ENCODE data around the gene CEP250.
"Not testable (repeated sequence)": the region's sequence is repeated elsewhere in the genome, so short reads cannot be mapped to it uniquely, and the experiment has no call there.

The CEP250 gene

DNA sequence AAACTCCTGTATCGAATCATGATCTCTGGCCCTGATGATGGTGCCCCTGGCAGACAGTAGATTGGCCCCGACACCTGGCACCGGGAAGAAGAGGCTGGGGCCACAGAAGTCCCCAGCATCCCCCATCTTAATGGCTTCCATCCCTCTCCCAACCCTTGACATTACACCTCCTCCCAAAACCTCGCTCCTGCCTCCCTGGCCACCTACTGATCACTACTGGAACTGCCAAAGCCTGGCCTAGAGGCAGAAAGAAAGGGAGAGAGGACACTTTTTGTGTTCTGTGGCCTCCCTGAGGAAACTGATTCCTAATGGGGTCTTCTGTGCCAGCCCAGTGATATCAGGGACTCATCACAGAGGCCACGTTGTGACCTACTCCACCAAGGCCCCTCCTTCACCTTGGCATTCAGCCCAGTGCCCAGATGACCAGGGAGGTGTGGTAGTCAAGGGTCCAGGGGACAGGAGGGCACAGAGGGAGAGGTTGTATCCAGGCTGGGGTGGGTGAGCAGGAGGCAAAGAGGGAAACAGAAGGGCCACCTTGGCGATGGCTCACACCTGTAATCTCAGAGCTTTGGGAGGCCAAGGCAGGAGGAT lies 68.0 kb downstream of the CEP250 start:
- DNase-seq (ENCODE audit: low read depth in 3 of 3), result peak in 1 of 3 experiments; percentile 24

DNA sequence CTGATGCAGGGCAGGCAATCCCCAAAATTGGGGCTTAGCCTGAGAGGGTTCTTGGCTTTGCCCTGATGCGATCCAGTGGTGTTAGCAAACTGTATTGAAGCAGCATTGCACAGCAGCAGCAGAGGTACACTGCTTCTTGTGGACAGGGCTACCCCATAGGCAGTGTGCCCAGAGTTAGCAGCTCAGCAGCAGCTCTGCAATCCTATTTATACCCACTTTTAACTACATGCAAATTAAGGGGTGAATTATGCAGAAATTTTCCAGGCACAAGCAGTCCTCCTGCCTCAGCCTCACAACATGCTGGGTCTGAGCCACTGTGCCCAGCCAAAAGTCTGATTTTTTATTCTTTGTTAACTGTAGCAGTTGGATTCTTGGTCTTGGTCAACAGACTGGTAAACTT lies 70.2 kb downstream of the CEP250 start:
- no peak for DNase-seq (ENCODE audit: low read depth in 3 of 3)

DNA sequence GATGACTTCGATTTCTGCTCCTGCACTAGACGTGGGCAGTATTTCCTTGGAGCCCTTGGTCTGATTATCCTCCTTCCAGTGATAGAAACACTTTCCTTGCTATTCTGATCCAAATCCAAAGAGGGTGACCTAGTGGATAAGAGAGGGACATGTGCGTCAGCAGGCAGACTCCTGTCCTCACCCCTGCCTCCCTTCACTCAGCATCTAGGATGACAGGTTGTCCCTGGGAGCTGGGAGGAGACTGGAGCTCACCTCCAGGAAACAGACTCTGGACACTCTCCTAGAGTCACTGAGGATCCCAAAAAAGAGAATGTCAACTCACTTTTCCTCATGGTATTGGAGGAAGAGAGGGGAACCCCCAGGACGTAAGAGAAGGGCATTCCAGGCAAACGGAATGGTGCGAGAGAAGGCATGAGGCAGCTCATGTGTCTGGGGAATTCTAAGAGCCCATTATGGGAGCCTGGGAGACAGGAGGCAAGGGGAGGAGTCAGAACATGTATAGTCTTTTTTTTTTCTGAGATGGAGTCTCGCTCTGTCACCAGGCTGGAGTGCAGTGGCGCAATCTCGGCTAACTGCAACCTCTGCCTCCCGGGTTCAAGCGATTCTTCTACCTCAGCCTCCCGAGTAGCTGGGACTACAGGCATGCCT lies 71.8 kb downstream of the CEP250 start:
- DNase-seq (ENCODE audit: low read depth in 3 of 3), result no peak

DNA sequence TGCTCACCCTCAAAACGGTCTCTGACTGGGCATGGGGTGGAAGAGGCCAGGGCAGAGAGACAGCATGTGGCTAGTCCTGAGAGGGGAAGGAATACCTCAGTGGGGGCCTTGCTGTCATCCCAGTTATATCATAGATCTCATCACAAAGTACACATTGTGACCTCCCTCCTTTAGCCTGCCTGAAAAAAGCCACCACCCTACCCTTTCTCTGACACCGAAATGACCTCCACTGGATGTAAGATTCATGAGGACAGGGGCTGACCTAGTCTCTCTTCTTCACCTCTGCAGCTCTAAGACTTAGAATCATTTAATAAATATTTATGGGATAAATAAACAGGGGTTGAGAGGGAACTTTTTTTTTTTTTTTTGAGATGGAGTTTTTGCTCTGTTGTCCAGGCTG lies 74.2 kb downstream of the CEP250 start, which contains the start of gene C20orf173:
C20orf173 (minus strand) TSS at position 101 of the 400 bp plus-strand sequence. CDS start 279 bp downstream, outside the sequence.
- no peak for DNase-seq (ENCODE audit: low read depth in 3 of 3)

DNA sequence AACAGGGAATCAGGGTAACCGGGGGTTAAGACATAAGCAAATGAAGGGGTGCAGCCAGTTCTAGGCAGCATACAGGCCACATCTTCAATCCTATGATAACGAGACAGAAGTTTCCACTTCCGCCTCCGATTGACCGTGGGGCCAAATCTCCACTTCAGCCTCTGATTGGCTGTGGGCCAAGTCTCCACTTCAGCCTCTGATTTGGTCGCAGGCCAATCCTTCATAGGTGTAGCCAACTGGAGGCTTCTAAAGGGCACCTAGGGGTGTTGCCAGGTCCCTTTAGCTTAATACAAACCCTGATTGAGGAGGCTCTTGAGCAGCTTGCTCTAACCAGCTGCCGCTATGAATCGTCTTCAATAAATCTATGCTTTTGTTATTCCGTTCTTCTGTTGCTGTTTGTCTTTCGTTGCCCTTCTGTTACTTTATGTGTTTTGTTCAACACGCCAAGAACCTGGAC lies 84.4 kb downstream of the CEP250 start:
- peak in 1 of 3 experiments; percentile 9 for DNase-seq (ENCODE audit: low read depth in 3 of 3)

GRCh38 chr20:35541118-35541782 lies 85.9 kb downstream of the CEP250 start:
- no peak for DNase-seq (ENCODE audit: low read depth in 3 of 3)

GRCh38 chr20:35541783-35542662 lies 86.6 kb downstream of the CEP250 start, which contains the start of gene ERGIC3:
Gene ERGIC3, plus strand, starts transcription at chr20:35542078. Its CDS starts 20 bp downstream, at chr20:35542098.
- DNase-seq (ENCODE audit: low read depth in 3 of 3), result peak; percentile 95 to 98 (median 96)

DNA sequence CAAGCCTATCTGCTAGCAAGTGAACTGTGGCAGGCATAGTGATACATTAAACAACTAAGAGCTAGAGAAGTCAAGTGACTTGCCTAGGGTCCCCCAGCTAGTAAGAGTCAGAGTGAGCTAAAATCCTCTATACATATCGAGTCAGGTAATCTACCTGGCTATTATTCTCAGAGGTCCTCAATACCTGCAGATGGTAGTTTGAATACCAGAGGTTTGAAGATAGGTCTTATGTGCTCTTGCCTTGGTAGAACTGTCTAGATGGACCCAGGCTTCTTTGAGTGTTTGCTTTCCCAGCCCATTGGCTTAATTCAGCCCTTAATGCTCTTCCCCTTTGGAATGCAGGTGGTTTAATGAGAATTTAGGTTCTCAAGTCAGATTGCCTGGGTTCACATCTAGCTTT lies 87.6 kb downstream of the CEP250 start:
- DNase-seq (ENCODE audit: low read depth in 3 of 3), result no peak

- no peak for DNase-seq (ENCODE audit: low read depth in 3 of 3)
Observed at GRCh38 chr20:35544436-35544835, 89.0 kb downstream of the CEP250 start.

DNA sequence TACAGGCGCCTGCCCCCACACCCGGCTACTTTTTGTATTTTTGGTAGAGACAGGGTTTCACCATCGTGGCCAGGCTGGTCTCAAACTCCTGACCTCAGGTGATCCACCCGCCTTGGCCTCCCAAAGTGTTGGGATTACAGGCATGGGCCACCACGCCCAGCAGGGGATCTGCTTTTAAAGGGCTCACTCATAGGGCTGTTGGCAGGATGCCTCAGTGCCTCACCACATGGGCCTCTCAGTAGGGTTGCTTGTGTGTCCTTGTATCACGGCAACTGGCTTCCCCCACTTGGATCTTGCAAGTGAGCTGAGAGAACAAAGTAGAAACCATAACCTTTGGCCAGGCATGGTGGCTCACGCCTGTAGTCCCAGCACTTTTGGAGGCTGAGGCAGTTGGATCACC lies 89.5 kb downstream of the CEP250 start:
- DNase-seq (ENCODE audit: low read depth in 3 of 3), result not testable (repeated sequence)

DNA sequence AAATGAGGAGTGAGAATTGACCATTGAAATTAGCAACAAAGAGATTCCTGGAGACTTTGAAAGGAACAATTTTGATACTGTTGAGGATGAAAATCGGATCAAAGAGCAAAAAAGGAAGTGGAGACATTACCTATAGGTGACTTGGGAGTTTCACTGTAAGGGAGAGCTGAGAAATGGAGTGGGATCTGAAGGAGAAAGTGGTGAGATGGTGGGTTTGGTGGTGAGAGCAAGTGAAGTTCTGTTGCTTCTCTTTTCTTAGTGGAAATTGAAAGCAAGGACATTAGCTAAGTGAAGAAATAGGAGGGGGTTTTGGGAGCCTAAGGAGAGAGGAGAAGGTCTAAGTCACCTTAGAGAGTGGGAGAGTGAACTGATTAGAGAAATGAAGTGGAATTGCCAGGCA lies 90.7 kb downstream of the CEP250 start:
- DNase-seq (ENCODE audit: low read depth in 3 of 3), result no peak

DNA sequence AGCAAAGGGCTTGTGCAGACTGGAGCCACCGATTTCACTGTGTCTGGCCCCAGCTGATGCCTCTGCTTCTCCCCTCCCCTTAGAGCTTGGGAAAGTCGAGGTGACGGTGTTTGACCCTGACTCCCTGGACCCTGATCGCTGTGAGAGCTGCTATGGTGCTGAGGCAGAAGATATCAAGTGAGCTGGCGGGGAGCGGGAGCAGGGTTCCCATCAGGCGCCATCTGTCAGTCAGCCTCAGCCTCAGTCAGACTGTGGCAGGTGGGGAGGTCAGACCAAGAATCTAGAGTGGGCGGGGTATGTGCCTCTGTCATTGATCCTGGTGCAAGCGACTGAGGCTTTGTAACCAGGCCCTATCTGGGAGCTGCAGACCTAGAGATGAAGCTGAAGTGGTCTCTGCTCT lies 91.9 kb downstream of the CEP250 start:
- no peak for DNase-seq (ENCODE audit: low read depth in 3 of 3)

- DNase-seq (ENCODE audit: low read depth in 3 of 3), result no peak
Observed at GRCh38 chr20:35551503-35551902, 96.1 kb downstream of the CEP250 start.

DNA sequence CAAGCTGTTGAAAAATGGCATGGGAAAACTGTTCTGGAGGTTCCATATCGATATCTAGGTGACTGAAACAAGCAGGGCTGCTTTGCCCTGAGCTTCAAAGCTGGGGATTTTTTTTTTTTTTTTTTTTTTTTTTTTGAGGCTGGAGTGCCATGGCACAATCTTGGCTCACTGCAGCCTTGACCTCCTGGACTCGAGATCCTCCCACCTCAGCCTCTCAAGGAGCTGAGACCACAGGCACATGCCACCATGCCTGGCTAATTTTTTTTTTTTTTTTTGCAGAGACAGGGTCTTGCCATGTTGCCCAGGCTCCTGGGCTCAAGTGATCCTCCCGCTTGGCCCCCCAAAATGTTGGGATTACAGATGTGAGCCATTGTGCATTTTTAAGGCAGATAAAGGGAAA lies 97.5 kb downstream of the CEP250 start:
- no peak for DNase-seq (ENCODE audit: low read depth in 3 of 3)

GRCh38 chr20:35555461-35555860 lies 100.1 kb downstream of the CEP250 start:
- DNase-seq (ENCODE audit: low read depth in 3 of 3), result not testable (repeated sequence)

DNA sequence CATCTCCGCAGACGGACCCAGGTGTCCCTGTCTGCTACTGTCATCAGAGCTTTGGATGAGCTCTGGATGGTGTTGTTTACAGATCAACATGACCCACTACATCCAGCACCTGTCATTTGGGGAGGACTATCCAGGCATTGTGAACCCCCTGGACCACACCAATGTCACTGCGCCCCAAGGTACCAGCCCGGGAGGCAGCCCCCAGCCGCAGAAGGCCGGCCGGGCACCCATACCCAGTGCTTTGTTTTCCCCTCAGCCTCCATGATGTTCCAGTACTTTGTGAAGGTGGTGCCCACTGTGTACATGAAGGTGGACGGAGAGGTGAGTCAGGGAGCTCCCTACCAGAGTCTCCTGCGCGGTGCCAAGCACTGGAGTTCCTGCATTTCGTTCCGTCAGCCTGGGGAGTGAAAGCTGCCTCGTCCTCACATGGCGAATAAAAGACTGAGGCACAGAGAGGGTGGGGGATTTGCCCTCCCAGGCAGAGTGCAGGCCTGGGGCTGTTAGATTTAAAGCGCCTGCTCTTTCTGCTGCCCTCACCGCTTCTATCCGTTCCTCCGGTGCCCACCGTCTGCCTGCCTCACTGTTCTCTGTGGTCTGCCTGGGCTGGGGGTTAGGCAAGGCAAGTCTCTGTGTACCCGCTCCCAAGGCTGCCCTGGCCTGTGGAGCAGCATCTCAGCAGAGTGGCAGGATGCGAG lies 100.7 kb downstream of the CEP250 start:
- no peak for DNase-seq (ENCODE audit: low read depth in 3 of 3)

DNA sequence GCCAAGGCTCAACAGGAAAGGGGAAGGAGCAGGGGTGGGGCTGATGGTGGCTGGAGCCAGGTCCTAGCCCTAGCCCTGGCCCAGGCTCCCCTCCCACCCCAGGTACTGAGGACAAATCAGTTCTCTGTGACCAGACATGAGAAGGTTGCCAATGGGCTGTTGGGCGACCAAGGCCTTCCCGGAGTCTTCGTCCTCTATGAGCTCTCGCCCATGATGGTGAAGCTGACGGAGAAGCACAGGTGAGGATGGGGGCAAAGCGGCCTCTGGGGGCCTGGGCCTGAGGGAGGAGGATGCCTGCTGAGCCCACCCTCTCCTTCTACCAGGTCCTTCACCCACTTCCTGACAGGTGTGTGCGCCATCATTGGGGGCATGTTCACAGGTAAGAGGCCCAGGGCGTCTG lies 101.5 kb downstream of the CEP250 start:
- DNase-seq (ENCODE audit: low read depth in 3 of 3), result no peak

- DNase-seq (ENCODE audit: low read depth in 3 of 3), result no peak
Observed at GRCh38 chr20:35558451-35558850, 103.1 kb downstream of the CEP250 start.

DNA sequence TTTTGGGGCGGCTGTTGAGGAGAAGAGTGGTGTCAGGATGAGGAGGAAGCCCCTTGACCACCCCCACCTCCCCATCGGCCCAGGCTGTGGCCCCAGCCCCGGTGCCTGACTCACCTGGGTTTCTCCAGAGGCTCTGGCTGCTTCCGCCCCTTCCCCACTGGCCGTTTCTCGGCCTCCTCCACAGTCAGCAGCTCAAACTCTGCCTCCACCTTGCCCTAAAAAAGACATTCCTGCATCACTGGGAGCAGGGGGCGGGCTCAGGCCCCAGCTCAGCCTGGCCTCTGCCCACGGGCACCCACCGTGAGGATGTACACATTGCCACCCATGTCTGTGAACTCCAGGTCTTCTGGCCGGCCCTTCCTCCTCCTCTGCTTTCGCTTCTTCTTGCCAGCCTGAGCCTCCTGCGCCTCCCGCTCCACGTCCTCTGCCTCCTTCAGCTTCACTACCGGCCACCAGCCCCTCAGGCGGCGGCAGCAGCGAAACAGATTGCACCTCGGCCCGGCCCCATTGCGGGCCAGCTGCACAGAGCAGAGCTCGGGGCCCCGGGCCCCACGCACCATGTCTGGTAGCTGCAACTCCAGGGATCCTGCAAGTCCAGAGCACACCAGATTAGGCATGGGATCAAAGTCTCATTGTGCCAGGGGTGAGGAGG lies 103.8 kb downstream of the CEP250 start:
- DNase-seq (ENCODE audit: low read depth in 3 of 3), result no peak

GRCh38 chr20:35560105-35560511 lies 104.7 kb downstream of the CEP250 start:
- no peak for DNase-seq (ENCODE audit: low read depth in 3 of 3)

DNA sequence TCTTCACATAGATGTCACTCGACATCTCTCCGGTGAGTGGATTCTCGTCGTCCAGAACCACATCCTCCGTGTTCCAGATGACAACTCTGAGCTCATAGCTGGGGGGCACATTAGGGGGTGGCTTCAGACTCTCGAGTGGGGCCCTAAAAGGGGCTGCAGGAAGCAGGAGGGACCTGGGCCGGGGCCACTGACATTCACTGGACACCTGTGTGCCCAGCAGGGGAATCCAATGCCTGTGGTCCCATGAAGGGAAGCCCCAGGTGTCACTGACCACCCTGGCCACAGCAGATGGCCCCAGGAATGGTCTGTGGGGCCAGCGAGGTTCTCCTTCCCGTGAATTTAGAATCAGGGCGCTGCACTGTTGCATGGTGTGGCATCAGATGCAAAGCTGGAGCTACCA lies 105.1 kb downstream of the CEP250 start:
- DNase-seq (ENCODE audit: low read depth in 3 of 3), result no peak

All from stimulated activated CD4-positive, alpha-beta T cell treated with anti-CD3 and anti-CD28 coated beads, TNF-alpha, amount 100 ng/mL, for 24 hours (primary cell).